AG09309 (cell line): ENCODE data around the gene KLHL17.
A peak's percentile ranks its signal among the peaks of the same experiment; 100 is the strongest.

Experiments
- DNase-seq: peaks from one replicate; pipeline ENCODE4 v3.0.0-alpha.2; 2010; ENCODE audit warnings: low read depth
- H3K4me3 ChIP-seq: 2 replicates; pipeline ENCODE4 v1.5.1; 2011; ENCODE audit warnings: mild to moderate bottlenecking, low read depth, low read length, moderate library complexity; ENCODE audit not compliant: control insufficient read depth
- CTCF ChIP-seq: IDR thresholded peaks from 2 replicates; pipeline ENCODE4 v1.5.1; 2011; ENCODE audit warnings: mild to moderate bottlenecking, low read depth, low read length, inconsistent platforms; ENCODE audit not compliant: insufficient read depth, control insufficient read depth; ENCODE audit errors: missing control alignments

KLHL17 gene

GRCh38 chr1:959731-960362 is 537 bp upstream of the KLHL17 start:
- TF ChIP-seq CTCF, result no peak
- no peak for DNase-seq
- H3K4me3 ChIP-seq, result peak overlapping the region; percentile 44

- no peak for DNase-seq
- TF ChIP-seq CTCF, result no peak
Measured at GRCh38 chr1:961132-961669, 817 bp downstream of the KLHL17 start.

GRCh38 chr1:962381-963300 is 2.3 kb downstream of the KLHL17 start:
- no peak overlapping the region for H3K4me3 ChIP-seq
- DNase-seq, result no peak
- TF ChIP-seq CTCF, result no peak

More at GRCh38 chr1:961132-961669, 817 bp downstream of the KLHL17 start:
- peak overlapping the region; percentile 44 for H3K4me3 ChIP-seq

- no peak overlapping the region for H3K4me3 ChIP-seq
- DNase-seq, result no peak
- no peak for TF ChIP-seq CTCF
Measured at GRCh38 chr1:963301-963651, 2.9 kb downstream of the KLHL17 start.

- TF ChIP-seq CTCF, result no peak
- H3K4me3 ChIP-seq, result no peak overlapping the region
- DNase-seq, result no peak
Measured at GRCh38 chr1:963746-964525, 3.6 kb downstream of the KLHL17 start.
